Hepatocyte (in vitro differentiated cells): ENCODE data around the gene RPUSD3.

Experiments
- CTCF ChIP-seq: fragments of 200-600 bp; sonication (generic); IDR thresholded peaks from 2 replicates; pipeline ENCODE4 v1.5.1; 2016; ENCODE audit warnings: antibody characterized with exemption, mild to moderate bottlenecking; ENCODE audit not compliant: poor library complexity
- EZH2phosphoT487 ChIP-seq: fragments of 200-600 bp; sonication (generic); IDR thresholded peaks from one replicate; pipeline ENCODE4 v1.6.1; 2018; ENCODE audit warnings: antibody characterized with exemption, mild to moderate bottlenecking, low read depth, moderate library complexity; ENCODE audit not compliant: unreplicated experiment, severe bottlenecking

- TF ChIP-seq CTCF (no peak), EZH2phosphoT487 (no peak)
Measured at GRCh38 chr3:9833078-9833477, 10.7 kb downstream of the RPUSD3 start.
